GM19324 (cell line): ENCODE data around the gene CDK3.

ENCODE experiments used
- ATAC-seq: cut with Tn5 transposase; IDR thresholded peaks from one replicate; pipeline ENCODE4 v1.9.1; 2021; ENCODE audit warnings: mild to moderate bottlenecking, moderate library complexity; ENCODE audit not compliant: unreplicated experiment, low FRiP score

The CDK3 gene

DNA sequence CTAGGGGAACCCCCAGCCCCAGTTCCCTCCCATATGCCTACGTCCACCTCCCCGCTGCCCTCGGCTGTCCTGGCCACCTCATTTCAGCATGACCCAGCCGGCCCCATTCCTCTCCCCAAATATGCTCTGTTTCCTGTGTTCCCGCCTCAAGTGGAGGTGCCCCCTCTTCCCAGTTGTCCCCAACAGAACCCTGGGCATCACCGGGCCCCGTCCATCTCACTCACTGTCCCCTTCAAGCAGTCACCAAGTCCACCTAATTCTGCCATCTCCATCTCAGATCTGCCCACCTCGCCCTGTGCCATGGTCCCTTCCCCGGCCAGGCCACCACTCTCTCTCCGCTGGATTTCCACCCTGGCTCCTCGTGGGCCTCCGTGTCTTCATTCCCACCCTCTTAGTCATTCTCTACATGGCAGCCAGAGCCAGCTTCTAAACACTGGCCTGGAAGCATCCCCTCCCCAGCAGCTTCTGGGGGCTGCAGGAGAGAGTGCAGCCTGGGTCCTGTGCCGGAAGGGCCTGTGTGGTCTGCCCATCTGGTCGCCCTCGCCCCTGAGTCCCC lies 12.8 kb downstream of the CDK3 start:
- ATAC-seq: no peak

DNA sequence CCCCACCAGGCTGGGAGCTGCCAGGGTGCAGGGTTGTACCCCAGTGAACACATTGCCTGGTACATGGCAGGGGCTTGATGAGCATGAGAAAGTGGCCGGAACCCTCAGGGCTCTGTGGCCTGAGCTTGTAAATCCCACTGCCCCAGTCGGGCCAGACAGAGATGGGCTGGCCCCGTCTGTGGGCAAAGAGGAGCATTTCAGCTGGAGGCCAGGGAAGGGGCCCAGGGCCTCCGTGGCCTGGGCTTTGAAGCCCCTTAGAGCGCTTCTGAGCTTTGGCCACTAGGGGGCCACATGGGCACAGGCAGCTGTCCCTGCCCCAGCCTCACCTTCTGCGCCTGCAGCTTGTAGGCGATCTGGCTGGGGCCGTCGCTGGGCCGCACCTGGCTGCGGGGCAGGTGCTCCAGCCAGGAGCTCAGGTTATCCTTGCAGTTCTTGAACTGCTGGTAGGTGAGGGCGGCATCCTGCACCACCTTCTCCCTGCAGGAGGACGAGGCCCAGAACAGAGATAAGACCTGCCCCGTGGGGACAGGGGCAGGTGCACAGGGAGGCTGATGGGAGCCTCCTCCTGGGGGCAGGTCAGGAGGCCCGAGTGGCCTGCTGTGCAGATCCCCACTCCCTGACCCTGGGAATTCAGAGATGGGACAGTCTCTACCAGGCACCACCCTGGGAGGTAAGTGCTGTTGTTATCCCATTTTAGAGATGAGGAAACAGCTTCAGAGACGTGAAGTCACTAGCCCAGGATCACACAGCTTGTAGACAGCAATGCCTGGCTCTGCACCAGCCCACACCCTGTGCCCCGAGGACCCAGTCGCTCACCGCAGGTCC lies 13.7 kb downstream of the CDK3 start:
- ATAC-seq: no peak

DNA sequence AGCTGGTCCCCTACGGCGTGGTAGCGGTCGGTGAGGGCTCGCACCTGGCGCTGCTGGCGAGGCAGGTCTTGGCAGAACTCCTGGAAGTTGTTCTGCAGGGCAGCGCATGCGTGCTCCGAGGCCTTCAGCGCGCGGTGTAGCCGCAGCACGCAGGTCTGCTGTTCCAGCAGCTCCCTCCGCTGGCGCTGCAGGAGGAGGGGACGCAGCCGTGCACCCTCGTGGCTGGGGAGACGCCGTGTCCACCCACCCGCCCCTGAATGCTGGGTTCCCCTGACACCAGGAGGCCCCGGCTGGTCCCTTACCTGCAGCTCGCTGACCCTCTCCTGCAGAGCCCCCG lies 14.2 kb downstream of the CDK3 start:
- ATAC-seq: no peak

DNA sequence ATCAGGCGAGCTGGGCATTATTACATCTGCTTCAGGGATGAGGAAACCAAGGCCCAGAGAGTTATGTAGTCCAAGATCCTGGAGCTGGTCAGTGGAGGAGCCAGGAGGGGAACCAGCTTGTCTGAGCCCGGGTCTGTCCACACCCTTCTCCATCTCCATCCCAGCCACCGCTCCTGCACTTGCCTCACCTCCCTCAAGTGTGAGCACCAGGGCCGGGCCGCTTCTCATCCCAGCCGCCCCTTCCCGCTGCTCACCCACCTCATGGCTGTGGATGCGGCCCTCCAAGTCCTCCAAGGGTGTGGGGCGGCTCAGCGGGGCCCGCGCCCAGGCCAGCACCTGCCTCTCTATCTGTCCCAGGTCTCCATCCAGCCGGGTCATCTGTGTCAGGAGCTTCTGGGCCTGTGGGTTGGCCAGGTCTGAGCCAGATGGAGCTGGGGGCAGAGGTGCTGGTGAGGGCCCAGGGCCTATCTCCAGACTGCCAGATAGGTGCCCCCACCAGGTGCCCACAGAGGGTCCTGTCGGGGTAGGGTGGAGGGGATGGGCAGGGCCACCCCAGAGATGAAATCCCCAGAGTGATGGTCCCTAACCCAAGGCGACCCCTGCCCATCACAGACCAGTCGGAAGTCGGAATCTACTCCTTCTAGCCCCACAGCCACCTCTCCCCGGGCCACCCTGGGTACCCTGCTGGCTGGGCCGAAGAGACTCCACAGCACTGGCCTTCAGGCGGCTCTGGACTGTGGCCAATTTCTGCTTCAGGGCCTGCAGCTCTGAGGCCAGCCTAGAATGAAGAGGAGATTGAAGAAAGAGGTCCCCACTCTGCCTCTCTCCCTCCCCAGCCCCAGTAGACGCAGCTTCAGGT lies 17.1 kb downstream of the CDK3 start:
- no peak for ATAC-seq

DNA sequence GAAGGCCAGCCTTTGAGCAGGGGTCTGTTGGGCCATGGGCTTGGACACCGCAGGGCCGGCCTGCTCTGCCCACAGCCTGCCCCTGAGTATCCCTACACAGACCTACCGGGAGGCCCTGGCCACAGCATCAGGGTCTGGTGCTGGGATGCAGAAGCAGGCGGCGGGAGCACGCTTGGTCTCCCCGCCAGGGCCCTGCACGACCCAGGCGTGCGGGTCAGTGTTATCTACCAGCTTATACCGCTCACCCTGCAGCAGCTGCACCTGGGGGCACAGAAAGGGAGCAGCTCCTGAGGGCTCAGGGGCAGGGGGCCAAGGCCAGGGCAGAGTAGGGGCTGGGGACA lies 17.7 kb downstream of the CDK3 start:
- ATAC-seq: no peak

DNA sequence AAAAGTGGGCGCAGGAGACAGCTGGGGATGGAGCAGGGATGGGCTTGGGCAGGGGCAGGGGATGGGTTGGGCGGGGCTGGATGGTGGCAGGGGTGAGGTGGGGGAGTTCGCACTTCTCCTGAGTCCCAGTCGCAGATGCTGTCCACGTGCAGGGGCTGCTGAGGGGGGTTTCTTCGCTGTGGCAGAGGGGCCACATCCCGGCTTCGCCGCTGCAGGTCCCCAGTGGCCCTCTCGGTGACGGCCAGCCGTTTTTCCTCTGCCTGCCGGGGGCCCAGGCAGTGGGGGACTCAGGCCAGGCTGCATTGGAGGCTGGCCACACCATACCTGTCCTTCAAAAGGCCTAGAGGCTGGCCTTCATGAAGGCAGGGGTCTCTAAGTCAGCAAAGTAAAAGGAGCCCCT lies 18.1 kb downstream of the CDK3 start:
- no peak for ATAC-seq

DNA sequence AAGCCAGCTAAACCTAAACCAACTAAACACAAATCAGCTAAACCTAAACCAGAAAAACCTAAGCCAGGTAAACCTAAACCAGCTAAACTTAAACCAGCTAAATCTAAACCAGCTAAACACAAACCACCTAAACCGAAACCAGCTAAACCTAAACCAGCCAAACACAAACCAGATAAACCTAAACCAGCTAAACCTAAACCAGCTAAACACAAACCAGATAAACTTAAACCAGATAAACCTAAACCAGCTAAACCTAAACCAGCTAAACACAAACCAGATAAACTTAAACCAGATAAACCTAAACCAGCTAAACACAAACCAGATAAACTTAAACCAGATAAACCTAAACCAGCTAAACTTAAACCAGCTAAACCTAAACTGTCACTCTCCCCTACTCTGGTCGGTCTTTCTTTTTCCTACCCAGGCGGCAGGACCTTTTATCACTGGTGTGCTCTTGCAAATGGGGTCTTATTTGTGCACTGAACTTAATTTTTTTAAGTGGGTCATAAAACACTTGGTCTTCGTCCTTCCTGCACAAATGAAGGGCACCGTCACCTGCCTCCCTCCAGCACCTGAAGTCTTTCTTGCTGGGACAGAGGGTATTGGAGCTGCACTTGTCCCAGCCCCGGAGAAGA lies 19.3 kb downstream of the CDK3 start:
- ATAC-seq: no peak

DNA sequence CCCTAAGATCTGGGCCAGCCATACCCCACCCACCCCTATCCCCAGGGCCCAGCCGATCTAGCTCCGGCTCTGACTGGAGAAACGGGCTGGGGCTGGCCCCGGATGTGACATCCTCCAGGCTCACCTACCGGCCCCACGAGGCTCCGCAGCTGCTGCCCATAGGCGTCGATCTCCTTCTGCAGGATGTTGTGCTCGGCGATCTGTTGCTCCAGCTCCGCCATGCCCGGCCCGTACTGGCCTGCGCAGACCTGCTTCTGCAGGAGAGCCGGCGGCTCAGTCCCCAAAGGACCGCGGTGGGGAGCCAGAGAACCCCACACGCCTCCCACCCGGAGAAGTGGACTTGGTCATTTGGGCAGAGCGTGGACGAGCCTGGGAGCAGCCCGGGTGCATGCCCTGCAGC lies 21.6 kb downstream of the CDK3 start:
- no peak for ATAC-seq

DNA sequence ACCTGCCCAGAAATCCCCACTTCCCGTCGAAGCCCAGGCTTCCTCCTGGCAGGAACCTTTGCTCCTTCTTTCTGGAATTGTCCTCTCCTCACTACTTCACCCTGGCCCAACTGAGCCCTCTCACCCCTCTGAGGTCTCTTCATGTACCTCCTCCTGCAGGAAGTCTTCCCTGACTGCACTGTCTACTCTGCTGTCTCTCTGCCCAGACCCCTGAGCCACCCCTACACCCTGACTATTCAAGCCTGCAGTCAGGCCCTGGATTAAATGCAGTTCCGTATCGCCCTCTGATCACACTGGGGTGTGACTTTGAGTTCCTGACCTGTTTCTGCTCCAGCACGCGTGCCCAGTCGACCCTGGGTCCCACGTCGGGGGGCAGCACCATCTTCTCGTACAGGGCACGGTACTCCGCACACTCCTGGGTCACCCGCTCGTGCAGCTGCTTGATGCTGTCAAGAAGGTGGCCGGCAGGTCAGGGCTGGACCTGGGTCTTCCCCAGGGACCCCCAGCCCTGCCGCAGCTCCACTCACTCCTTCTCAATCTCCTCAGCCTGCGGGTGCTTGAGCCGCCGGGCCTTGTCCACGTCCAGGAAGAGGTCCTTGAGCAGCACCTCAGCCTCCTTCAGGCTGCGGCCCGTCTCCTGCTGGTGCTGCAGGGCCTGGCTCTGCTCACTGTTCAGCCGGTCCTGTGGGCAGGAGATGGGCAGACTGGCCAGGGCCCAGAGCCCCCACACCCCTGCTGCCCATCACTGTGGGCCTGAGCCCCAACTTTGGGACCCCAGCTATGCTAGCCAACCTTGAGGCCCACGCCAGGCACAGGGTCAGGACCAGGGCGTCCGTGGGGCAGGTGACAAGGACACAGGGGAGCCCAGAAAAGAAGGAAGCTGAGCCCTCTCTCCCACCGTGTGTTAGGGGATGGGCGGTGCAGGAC lies 22.6 kb downstream of the CDK3 start:
- no peak for ATAC-seq

DNA sequence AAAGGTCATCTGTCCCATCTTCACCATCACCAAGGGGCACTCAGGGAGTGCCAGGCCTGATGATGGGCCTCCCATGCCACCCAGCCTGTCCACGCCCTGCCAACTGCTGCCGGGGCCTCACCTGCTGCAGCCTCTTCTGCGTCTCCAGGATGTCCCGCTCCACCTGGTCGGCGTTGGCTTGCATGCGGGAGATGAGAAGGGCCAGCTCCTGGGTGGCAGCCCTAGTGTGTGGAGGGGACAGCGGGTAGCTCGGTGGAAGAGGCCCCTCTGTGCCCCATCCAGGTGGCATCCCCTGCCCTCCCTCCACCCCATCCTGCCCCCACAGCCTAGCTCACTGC lies 23.2 kb downstream of the CDK3 start:
- no peak for ATAC-seq

DNA sequence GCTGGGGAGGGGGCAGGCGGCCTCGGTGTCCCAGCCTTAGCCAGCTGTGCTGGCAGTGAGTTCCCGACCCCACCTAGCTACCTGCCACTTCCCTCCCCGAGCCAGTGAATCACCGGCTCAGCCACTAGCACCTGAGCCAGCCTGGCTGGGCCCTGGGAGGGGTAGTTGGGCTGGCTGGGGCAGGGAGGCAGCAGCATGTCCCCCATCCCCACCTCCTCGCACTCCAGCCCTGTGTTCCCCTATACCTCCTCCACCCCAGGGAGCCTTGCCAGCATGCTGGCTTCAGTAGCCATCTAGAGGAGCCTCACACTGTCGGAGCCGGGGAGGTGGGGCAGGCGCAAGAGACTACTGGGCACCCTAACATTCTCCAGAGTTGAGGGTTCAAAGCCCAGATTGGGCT lies 23.7 kb downstream of the CDK3 start:
- no peak for ATAC-seq

DNA sequence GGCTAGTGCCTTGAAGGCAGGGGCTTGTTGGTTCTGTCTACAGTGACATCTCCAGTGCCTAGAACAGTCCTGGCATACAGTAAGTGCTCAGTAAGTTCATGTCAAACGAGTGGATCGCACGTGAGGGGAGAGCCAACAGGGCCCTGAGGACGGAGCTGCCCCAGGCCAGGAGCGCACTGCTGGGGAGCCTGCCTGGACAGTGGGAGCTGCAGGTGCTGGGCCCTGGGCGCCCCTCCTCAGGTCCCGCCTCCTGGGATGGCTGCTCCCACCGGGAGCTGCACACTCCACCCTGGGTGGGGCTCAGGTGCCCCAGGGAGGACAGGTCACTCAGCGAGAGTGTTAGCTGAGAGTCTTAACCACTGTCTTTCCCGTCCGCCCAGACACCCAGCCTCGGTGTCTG lies 24.6 kb downstream of the CDK3 start:
- no peak for ATAC-seq

DNA sequence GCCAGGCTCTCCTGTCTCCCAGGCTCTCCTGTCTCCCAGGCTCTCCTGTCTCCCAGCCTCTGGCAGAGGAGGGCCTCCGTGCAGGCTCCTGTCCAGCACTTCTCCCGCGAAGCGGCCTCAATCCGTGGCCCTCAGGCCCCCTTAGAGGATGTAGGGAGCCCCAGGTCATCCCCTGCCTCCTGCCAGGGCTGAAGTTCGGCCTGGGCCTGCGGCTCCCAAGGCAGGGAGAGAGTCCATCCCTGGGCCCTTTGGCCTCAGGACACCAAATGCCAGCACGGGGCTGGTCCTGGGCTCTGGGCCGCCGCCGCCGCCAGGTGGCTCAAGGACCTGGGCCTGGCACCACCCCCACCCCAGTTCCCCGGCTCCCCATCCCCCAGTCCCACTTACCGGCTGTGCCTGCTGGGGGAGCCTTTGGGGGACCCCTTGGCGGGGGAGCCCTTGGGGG lies 26.1 kb downstream of the CDK3 start:
- no peak for ATAC-seq

DNA sequence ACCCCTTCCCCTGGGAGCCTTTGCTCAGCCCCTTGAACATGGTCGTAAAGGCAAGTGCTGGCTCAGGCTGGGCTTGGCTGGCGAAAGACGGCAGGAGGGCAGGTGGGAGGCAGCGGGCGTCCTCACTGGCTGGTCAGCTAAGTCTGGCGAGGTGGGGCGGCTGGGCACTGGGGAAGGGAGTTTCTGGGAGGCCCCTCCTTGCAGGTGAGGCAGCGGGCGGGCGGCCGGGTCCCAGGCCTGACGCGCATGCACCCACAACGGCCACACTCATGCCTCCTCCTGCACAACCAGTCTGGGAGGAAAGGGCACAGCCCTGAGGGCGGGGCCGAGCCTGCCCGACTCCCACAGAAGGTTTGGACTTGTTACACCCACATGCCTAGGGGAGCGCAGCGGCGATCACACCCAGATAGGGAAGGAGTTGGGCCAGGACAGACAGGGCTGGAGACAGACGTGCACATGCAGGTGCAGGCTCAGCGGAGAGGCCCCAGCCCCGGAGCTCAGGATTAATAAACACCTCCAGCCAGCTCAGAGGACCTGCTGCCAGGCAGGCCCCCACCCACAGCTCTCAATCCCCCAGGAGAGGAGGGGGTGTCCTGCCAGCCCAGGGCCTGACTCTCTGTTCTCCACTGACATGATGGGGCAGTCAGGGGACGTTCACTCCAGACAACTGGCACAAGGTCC lies 26.6 kb downstream of the CDK3 start, which contains the start of gene EVPL:
TSS of gene EVPL (minus strand) at position 148 of the 681 bp plus-strand sequence. CDS start at position 40, 108 bp downstream.
- no peak for ATAC-seq

DNA sequence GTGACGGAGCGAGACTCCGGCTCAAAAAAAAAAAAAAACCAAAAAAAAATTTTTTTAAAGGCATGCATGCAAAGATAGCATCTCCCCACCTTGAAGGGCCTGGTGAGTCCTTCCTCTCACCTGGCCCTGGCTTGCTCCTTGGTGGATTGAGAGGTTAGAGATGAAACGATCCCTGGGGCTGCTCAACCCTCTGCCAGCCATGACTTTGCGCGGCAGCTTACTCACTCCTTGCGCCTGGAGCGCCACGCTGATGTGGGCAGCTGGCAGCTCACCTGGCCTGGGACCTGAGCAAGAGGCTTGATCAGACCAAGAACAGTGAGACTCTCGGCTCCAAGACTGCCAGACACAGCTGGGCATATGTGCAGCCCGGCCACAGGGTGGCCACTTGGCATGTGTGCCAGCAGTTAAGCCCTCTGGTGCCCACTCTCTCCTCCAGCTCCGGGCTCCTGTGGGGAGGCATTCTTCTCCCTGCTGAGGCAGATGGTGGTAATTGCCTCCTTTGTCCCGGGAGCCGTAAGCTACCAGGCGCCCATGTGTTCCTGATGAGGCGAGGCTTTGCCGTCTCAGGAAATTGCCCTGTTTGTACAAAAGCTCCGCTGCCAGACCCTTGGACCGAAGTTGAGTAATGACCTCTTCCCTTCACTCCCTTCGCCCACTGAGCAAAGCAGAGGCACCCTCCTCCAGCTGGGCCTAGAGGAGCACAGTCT lies 31.6 kb downstream of the CDK3 start:
- no peak for ATAC-seq

DNA sequence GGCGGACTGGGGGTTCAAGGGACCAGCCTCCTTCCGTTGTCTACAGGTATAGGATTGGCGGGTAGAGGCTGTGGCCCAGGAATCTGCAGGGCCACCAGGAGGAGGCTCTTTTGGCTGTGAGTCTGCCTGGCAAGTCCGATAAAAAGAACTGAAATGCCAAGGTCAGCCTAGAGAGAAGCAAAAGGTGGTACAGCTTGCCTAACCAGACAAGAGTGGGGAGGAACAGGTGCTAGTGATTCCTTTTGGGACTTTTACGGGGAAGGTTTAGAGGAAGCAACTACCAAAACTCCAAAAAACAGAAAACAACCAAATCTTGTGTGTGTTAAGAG lies 32.1 kb downstream of the CDK3 start:
- ATAC-seq: no peak

DNA sequence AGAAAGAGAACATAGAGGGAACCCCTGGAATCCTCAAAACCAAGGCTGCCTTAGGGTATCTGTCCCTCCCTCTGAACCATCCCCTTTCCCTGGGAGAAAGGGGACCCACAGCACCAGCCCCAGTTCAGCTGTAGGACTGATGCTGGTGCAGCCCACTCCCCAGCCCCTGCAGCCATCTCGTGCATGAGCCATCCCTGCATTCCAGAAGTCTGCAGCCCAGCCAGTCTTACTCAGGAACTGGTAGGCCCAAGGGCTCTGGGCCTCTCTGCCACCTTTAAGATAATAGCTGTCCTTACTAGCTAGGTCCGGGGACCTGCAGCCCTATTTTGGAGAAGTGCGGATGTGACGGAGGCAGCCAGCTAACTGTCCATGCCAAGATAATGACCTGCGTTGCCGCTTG lies 32.5 kb downstream of the CDK3 start:
- no peak for ATAC-seq

DNA sequence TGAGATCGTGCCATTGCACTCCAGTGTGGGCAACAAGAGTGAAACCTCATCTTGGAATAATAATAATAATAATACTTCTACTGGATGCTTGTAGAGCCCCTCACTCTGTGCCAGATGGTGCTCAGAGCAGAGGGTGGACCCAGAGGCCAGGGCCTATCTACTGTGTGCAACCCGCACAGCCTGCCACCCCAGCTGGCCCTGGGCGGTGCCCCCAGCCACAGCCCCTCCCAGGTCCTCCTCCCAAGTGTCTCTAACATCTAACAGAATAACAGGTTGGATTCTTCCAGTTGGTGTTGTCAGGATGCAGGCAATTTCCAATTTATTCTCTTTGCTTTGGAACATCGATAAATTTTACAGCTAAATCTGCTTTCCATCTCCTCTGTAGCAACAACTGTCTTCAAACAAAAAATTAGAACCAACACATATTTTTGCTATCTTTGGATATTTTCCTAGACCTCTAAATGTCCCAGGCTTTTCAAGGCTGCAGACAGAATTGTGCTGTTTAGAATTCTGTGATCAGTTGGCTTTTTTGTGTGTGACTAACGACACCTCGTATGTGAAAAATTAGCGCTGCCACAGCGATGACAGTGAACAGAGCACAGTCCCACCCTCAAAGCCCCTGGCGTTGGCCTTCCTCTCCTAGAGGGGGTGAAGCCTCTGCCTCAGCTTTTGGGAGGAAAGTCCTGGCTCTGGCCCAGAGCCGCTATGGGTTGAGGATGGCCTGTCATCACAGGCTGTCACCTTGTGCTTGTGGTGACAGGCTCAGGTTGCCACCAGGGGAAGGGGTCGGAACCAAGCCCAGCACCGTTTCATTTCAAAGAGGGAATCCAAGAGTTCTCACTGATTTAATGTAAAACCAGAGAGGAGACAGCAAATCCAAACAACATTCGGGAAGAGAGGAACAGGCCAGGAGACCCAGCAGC lies 34.0 kb downstream of the CDK3 start:
- ATAC-seq: no peak
